AG09319 (cell line): ENCODE data around the gene ORC1.
A peak's percentile ranks its signal among the peaks of the same experiment; 100 is the strongest.

Source experiments
- DNase-seq: peaks from one replicate; pipeline ENCODE4 v3.0.0-alpha.2; 2010; ENCODE audit warnings: low read depth; ENCODE audit errors: extremely low read depth
- CTCF ChIP-seq: IDR thresholded peaks from 2 replicates; pipeline ENCODE4 v1.5.1; 2011; ENCODE audit warnings: low read depth, mild to moderate bottlenecking, inconsistent platforms, low read length, moderate library complexity

ORC1 gene

DNA sequence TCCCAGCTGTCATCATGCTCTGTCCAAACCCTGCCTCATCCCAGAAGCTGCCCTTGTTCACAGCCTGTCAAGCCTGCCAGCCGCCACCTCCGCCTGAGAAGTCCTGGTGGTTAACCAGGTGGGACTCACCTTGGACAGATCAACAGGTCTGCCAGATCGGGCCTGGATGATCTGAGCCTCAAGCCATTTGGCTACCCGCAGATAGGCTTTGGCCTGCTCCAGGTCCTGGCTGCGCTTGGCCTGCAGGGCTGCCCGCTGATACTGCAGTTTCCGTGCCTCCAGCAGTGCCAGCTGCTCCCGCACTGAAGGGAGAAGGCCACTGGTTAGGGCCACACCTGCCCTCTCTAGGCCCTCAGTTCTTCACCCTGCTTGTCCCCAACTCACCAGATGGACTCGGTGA lies 46.8 kb downstream of the ORC1 start:
- no peak for TF ChIP-seq CTCF
- no peak for DNase-seq

DNA sequence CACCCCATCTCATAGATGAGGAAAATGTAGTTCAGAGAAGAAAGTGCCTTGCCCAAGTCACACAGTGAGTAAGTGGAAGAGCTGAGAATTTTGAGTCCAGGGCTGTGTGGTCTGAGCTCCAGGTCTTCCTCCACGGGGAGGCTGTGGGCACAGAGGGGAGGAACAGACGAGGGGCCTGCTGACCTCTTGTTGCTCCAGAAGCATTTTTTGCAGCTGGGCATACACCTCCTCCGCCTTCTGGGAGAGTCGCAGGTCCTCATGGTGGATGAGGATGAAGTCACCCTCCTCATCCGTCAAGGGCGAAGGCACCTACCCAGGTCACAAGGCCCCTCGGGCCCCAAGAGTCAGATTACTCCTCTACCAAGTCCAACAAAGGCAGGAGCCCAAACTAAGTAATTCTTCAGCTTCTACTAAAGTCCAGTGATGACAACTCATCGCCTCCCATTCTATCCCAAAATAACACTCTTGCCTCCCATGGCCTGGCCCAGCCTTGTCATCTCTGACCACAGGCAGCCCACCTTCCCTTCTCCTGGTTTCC lies 47.3 kb downstream of the ORC1 start:
- DNase-seq = no peak
- no peak for TF ChIP-seq CTCF

DNA sequence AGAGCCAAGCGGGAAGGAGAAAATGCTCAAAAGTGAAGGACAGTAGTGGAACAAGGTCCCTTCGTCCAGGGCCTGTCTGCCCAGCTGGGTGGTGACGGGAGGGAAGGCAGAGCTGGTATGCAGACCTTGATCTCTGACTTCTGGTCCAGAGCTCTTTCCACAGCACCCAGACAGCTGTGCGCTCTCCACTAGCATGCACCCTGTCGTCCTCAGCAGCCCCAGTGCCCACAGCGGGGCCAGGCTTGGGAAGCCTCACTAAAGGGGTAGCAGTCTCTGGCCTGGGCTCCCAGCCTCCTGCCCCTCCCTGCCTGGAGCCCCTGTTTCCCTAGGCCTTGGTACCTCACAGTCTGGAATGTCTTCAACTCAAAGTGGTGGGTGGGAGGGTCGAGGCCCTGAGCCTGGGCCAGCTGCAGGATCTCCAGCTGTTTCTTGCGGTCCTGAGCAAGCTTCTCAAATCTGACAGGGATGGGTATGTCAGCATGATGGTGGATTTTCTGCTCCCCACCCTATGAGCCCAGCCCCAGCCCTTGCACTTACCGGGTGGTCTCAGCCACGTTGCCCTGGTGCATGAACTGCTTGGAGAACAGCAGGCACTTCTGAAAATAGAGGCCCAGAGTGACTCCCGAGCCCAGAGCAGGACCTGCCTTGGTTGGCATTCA lies 48.2 kb downstream of the ORC1 start:
- DNase-seq = no peak
- no peak for TF ChIP-seq CTCF

DNA sequence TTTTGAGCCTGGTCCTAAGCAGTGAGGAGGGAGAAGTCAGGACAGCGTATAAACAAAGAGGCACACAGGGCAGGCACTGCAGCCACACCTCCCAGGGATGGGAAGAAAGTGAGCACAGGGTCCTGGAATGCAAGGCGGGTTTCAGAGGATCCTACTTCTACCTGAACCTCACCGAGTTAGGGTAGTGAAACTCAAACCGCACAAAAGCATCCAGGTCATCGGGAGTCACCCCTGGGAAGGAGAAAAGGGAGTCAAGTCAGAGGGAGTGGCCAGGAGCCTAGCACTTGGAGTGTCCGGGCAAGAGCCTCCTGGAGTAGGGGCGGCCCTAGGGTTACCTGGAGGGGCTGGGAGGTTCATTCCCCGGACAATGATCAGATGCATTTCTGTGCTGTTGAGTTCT lies 48.8 kb downstream of the ORC1 start:
- TF ChIP-seq CTCF = no peak
- no peak for DNase-seq

DNA sequence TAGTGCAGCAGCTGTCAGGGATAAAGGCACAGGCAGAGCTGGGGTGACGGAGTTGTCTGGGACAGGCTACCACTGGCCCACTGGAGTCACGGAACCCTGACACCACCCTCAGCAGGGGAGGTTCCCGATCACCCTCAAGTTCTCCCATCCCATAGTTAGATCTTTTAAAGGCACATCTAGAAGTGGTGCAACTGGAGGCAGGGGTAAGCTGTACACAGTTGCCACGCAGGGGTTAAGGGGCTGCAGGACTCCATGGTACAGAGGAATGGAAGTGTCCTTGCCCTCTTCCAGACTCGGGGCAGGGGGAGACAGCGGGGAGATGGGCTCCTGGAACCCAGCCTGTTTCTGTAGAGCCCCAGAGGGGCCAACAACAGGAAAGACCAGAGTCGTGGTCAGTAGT lies 51.5 kb downstream of the ORC1 start:
- DNase-seq = no peak
- no peak for TF ChIP-seq CTCF

GRCh38 chr1:52348704-52349300 lies 55.4 kb downstream of the ORC1 start:
- no peak for DNase-seq
- peak; percentile 24 for TF ChIP-seq CTCF

GRCh38 chr1:52346653-52347052 lies 57.6 kb downstream of the ORC1 start:
- no peak for DNase-seq
- no peak for TF ChIP-seq CTCF
